IMR-90 (cell line): ENCODE results near the gene RPL39.

Source experiments
- CEBPB ChIP-seq: IDR thresholded peaks from 2 replicates; pipeline ENCODE4 v1.6.1; 2012; ENCODE audit warnings: low read depth, low read length, improper control_type of control experiment
- CTCF ChIP-seq: conservative IDR thresholded peaks from 2 replicates; pipeline ENCODE4 v1.5.1; 2012; ENCODE audit warnings: mild to moderate bottlenecking, low read depth, low read length, improper control_type of control experiment
- FOS ChIP-seq: fragments of 150-350 bp; IDR thresholded peaks from 2 replicates; pipeline ENCODE4 v1.6.1; 2016; ENCODE audit warnings: low read depth, low read length
- MAFK ChIP-seq: IDR thresholded peaks from 2 replicates; pipeline ENCODE4 v1.6.1; 2012; ENCODE audit warnings: low read depth, low read length, improper control_type of control experiment
- POLR2A ChIP-seq: IDR thresholded peaks from 2 replicates; pipeline ENCODE4 v1.6.1; 2012; ENCODE audit warnings: mild to moderate bottlenecking, low read depth, low read length
- RAD21 ChIP-seq: IDR thresholded peaks from 2 replicates; pipeline ENCODE4 v1.6.1; 2012; ENCODE audit warnings: low read length, improper control_type of control experiment
- RCOR1 ChIP-seq: IDR thresholded peaks from 2 replicates; pipeline ENCODE4 v1.6.1; 2012; ENCODE audit warnings: mild to moderate bottlenecking, low read length, improper control_type of control experiment; ENCODE audit not compliant: insufficient replicate concordance

GRCh38 chrX:119763181-119763580 is 28.2 kb downstream of the RPL39 start:
- no peak for TF ChIP-seq CTCF
- TF ChIP-seq FOS = no peak
- TF ChIP-seq CEBPB = peak; percentile 86
- no peak for TF ChIP-seq RAD21
- TF ChIP-seq POLR2A = no peak
- TF ChIP-seq RCOR1 = no peak
- TF ChIP-seq MAFK = no peak
